HepG2 (cell line): ENCODE measurements around the gene IPP. TPM values are rescaled to one million over a fixed set of nuclear protein-coding genes. Genes with fewer than 3 reads are reported as not detected.

Source experiments
- ATAC-seq: fragments of 200-7000 bp; cut with Tn5 transposase; 3 replicates; pipeline ENCODE4 v1.9.1; 2020; ENCODE audit warnings: mild to moderate bottlenecking, moderate library complexity
- BruUV-seq: library from RNA; stranded (reverse); fragments of 400-500 nt; replicated peaks from 2 replicates; lab custom pipeline; 2021; lab: Mats Ljungman, UMichigan
- CTCF ChIA-PET: fragments of 300-600 bp; formaldehyde crosslinking; extraction: SDS; loops from one replicate; lab custom pipeline; 2021; ENCODE audit warnings: low total read pairs, inconsistent platforms, low intra/inter-chr PET ratio; lab: Yijun Ruan, JAX
- POLR2A ChIA-PET: fragments of 350-600 bp; sonication (Branson Sonifier 250); formaldehyde crosslinking; loops from one replicate; lab custom pipeline; 2020; ENCODE audit warnings: antibody characterized with exemption, inconsistent platforms; lab: Yijun Ruan, JAX
- DNase-seq: peaks from one replicate; pipeline ENCODE4 v3.0.0-alpha.2; 2015; ENCODE audit warnings: low spot score
- FAIRE-seq: peaks from 3 replicates; lab custom pipeline; 2011; peaks lifted over from hg19 to GRCh38; lab: Jason Lieb, UNC
- H2AFZ ChIP-seq: one replicate; pipeline ENCODE4 v1.6.1; 2011; ENCODE audit warnings: low read length, inconsistent platforms
- H3K27ac ChIP-seq: fragments of 300-600 bp; 3 replicates; pipeline ENCODE4 v1.8.0; 2011; ENCODE audit warnings: mixed run types, mild to moderate bottlenecking, mixed read lengths, low read length, inconsistent platforms; ENCODE audit not compliant: insufficient read depth; ENCODE audit errors: extremely low read length
- H3K27me3 ChIP-seq, 2 experiments: fragments of 200-600 bp in 1 of 2; 2 replicates in 1 of 2; 3 replicates in 1 of 2; pipeline versions ENCODE4 v1.6.0 to v1.8.0; 2011; ENCODE audit warnings: low read length in 2 of 2, mild to moderate bottlenecking in 2 of 2, moderate library complexity in 2 of 2, inconsistent platforms in 1 of 2; ENCODE audit not compliant: insufficient read depth in 2 of 2, control insufficient read depth in 1 of 2
- H3K36me3 ChIP-seq, 2 experiments: fragments of 200-600 bp in 1 of 2; replicated peaks in 1 of 2; 2 replicates in 1 of 2; 3 replicates in 1 of 2; pipeline versions ENCODE4 v1.5.1 to v1.8.0; 2011; ENCODE audit warnings: low read length in 2 of 2, inconsistent platforms in 1 of 2; ENCODE audit not compliant: insufficient read depth in 2 of 2, control insufficient read depth in 1 of 2
- H3K4me1 ChIP-seq: 2 replicates; pipeline ENCODE4 v1.5.1; 2012; ENCODE audit warnings: low read length, inconsistent platforms; ENCODE audit not compliant: insufficient read depth
- H3K4me2 ChIP-seq: 2 replicates; pipeline ENCODE4 v1.6.0; 2011; ENCODE audit warnings: low read depth, low read length, inconsistent platforms
- H3K4me3 ChIP-seq, 3 experiments: fragments of 200-600 bp in 1 of 3; sonication (generic), shearing (Covaris generic) in 1 of 3; replicated peaks in 1 of 3; 2 replicates each; pipeline ENCODE4 v1.5.1; 2011 to 2016; ENCODE audit warnings: low read length in 3 of 3, inconsistent platforms in 2 of 3, low read depth in 2 of 3, mild to moderate bottlenecking in 2 of 3, control low read depth in 1 of 3, mixed read lengths in 1 of 3; ENCODE audit not compliant: insufficient read depth in 1 of 3
- H3K79me2 ChIP-seq: one replicate; pipeline ENCODE4 v1.6.1; 2011; ENCODE audit warnings: low read length, inconsistent platforms; ENCODE audit not compliant: insufficient read depth
- H3K9ac ChIP-seq: 2 replicates; pipeline ENCODE4 v1.6.0; 2011; ENCODE audit warnings: mild to moderate bottlenecking, low read depth, low read length, inconsistent platforms; ENCODE audit not compliant: insufficient read depth
- H3K9me3 ChIP-seq: 2 replicates; pipeline ENCODE4 v1.5.1; 2012; ENCODE audit warnings: mild to moderate bottlenecking, low read length
- H4K20me1 ChIP-seq: 2 replicates; pipeline ENCODE4 v1.6.0; 2011; ENCODE audit warnings: inconsistent platforms, mild to moderate bottlenecking, low read length, moderate library complexity; ENCODE audit not compliant: insufficient read depth
- CBX5 ChIP-seq: sonication (generic); formaldehyde crosslinking; IDR thresholded peaks from 2 replicates; pipeline ENCODE4 v1.4.0; 2020; ENCODE audit warnings: missing genetic modification reagents, borderline replicate concordance
- CREB1 ChIP-seq, 2 experiments: fragments of 450-650 bp in 1 of 2; IDR thresholded peaks; 2 replicates each; pipeline ENCODE4 v1.6.1; 2016 to 2017; ENCODE audit warnings: control low read depth in 1 of 2, mild to moderate bottlenecking in 1 of 2, missing compliant biosample characterization in 1 of 2, missing genetic modification characterization in 1 of 2
- HES4 ChIP-seq: sonication (generic); formaldehyde crosslinking; IDR thresholded peaks from 2 replicates; pipeline ENCODE4 v1.9.0; 2021; ENCODE audit warnings: mild to moderate bottlenecking, missing genetic modification reagents, borderline replicate concordance
- ZMYM3 ChIP-seq: sonication (generic); formaldehyde crosslinking; IDR thresholded peaks from 2 replicates; pipeline ENCODE4 v1.5.1; 2020; ENCODE audit warnings: mild to moderate bottlenecking, missing genetic modification reagents
- ZNF747 ChIP-seq: sonication (generic); formaldehyde crosslinking; IDR thresholded peaks from 2 replicates; pipeline ENCODE4 v1.8.1; 2023; ENCODE audit warnings: missing genetic modification reagents, mild to moderate bottlenecking, borderline replicate concordance
- ZNF770 ChIP-seq: sonication (generic); formaldehyde crosslinking; IDR thresholded peaks from 2 replicates; pipeline ENCODE4 v1.5.0; 2020; ENCODE audit warnings: mild to moderate bottlenecking, missing genetic modification reagents
- ZSCAN22 ChIP-seq: sonication (generic); formaldehyde crosslinking; IDR thresholded peaks from 2 replicates; pipeline ENCODE4 v1.4.0; 2020; ENCODE audit warnings: mild to moderate bottlenecking, missing genetic modification reagents
- WGBS: methylation state at CpG from one replicate; pipeline ENCODE4 v1.1.6; 2017; ENCODE audit warnings: low lambda C conversion rate; 5-methylcytosine and 5-hydroxymethylcytosine counted together
- in situ Hi-C: cut with HindIII; loops from 2 replicates; pipeline ENCODE4 v1.10.0; 2017; ENCODE audit warnings: low pct_unique_long_range_greater_than_20kb; ENCODE audit not compliant: extremely low pct_ligation_motif_present
- intact Hi-C: fragments of 100-400 bp; cut with micrococcal nuclease; formaldehyde crosslinking; loops from one replicate; pipeline ENCODE4 v1.10.0; 2022; ENCODE audit not compliant: unreplicated experiment
- polyA plus RNA-seq, 8 experiments: library from polyadenylated mRNA; depleted of rRNA in 3 of 8; stranded (reverse) in 7 of 8; unstranded in 1 of 8; fragments of >200 nt; fragmentation: Illumina TruSeq in 4 of 8; extraction: Trizol in 4 of 8; gene quantifications; 2 replicates each; pipeline versions ENCODE4 v1.2.1 to v1.2.3, GENCODE V29; 2011 to 2016; ENCODE audit warnings: low read depth in 4 of 8, missing spikeins in 1 of 8, mixed read lengths in 1 of 8; ENCODE audit not compliant: insufficient read depth in 1 of 8
- total RNA-seq, 5 experiments: library from RNA; depleted of rRNA; stranded (reverse); fragments of >200 nt; fragmentation: Illumina TruSeq; extraction: Trizol; gene quantifications; 2 replicates each; pipeline ENCODE4 v1.2.3, GENCODE V29; 2016; ENCODE audit warnings: low read depth in 1 of 5

IPP gene
- total and polyA plus RNA-seq, 2 of the 13 experiments (the other 11 are each of a cell fraction or from before 2014, with no cell fraction given): 3.0 to 9.7 TPM

GRCh38 chr1:45656573-45657226 is 93.8 kb downstream of the IPP start:
- H2AFZ ChIP-seq: no peak overlapping the region
- WGBS: 97% methylated on average over 3 of the region's 3 CpGs

More at GRCh38 chr1:45656573-45657226, 93.8 kb downstream of the IPP start:
- Histone ChIP-seq H3K4me1 (peaks cover 46% of the 10 kb centered on the region), H3K4me2 (no peak overlapping the region), H3K9me3 (no peaks in the 10 kb centered on the region), H3K9ac (no peak overlapping the region), H3K4me3 (no peak overlapping the region), H4K20me1 (peaks cover 8% of the 10 kb centered on the region; the same call in 1 of the 2 replicates), H3K36me3 (peaks cover 24 to 67% of the 10 kb centered on the region in 2 experiments), H3K27me3 (no peaks in the 10 kb centered on the region), H3K27ac (peak overlapping the region; percentile 6), H3K79me2 (peaks cover 43% of the 10 kb centered on the region)
- POLR2A ChIA-PET: interaction anchor here (1.2 to 5.0 kb wide), 2 partner anchors 17 to 30 kb away, joined by 4 to 29 read pairs; partner anchors contain the start of gene GPBP1L1
- in situ Hi-C loops: no loop called here
- no peak for ATAC-seq
- no peak for DNase-seq
- CTCF ChIA-PET: no interaction called here
- intact Hi-C loops: no loop called here
- FAIRE-seq: no peak
- TF ChIP-seq CREB1 (IDR thresholded peaks at IDR 0.05): no peak
- TF ChIP-seq CREB1 (CRISPR knock-in tag; IDR thresholded peaks at IDR 0.05): 0 out of 2 replicates have a peak, but pooled peaks have one; percentile 14
- TF ChIP-seq HES4: no peak
- TF ChIP-seq ZSCAN22: no peak
- peak; percentile 91 for TF ChIP-seq ZNF770 (CRISPR knock-in tag)
- TF ChIP-seq ZNF747 (CRISPR knock-in tag): no peak
- peak; percentile 60; the same call in 1 of the 2 replicates for TF ChIP-seq ZMYM3 (CRISPR knock-in tag)
- TF ChIP-seq CBX5 (CRISPR knock-in tag): no peak
- BruUV-seq: no TSS peak
